GM19043 (cell line): ENCODE results near the gene CLDN1.

ENCODE experiments used
- ATAC-seq: cut with Tn5 transposase; IDR thresholded peaks from one replicate; pipeline ENCODE4 v1.9.1; 2021; ENCODE audit warnings: low read depth; ENCODE audit not compliant: unreplicated experiment

CLDN1 gene

GRCh38 chr3:190336516-190337189 lies 14.4 kb upstream of the CLDN1 start:
- no peak for ATAC-seq

GRCh38 chr3:190333961-190334360 lies 11.7 kb upstream of the CLDN1 start:
- ATAC-seq: no peak

- no peak for ATAC-seq
These were observed 8.9 kb upstream of the CLDN1 start for GRCh38 chr3:190330936-190331734.

GRCh38 chr3:190326930-190327329 lies 4.7 kb upstream of the CLDN1 start:
- no peak for ATAC-seq

GRCh38 chr3:190326361-190326760 lies 4.1 kb upstream of the CLDN1 start:
- no peak for ATAC-seq

- ATAC-seq: no peak
These were observed 3.7 kb upstream of the CLDN1 start for GRCh38 chr3:190325923-190326322.

GRCh38 chr3:190323246-190323626 lies 990 bp upstream of the CLDN1 start:
- no peak for ATAC-seq

GRCh38 chr3:190322604-190323245 lies 479 bp upstream of the CLDN1 start:
- no peak for ATAC-seq

- ATAC-seq: no peak
These were observed 1.5 kb downstream of the CLDN1 start for GRCh38 chr3:190320594-190321362.

- ATAC-seq: no peak
These were observed 2.6 kb downstream of the CLDN1 start for GRCh38 chr3:190319660-190320059.

GRCh38 chr3:190318666-190319065 lies 3.6 kb downstream of the CLDN1 start:
- no peak for ATAC-seq

- ATAC-seq: no peak
These were observed 7.5 kb downstream of the CLDN1 start for GRCh38 chr3:190314741-190315140.

GRCh38 chr3:190309414-190309813 lies 12.8 kb downstream of the CLDN1 start:
- ATAC-seq: no peak

GRCh38 chr3:190308154-190308553 lies 14.1 kb downstream of the CLDN1 start:
- ATAC-seq: no peak

GRCh38 chr3:190307164-190307545 lies 15.1 kb downstream of the CLDN1 start:
- ATAC-seq: no peak

- ATAC-seq: no peak
These were observed 15.6 kb downstream of the CLDN1 start for GRCh38 chr3:190306513-190307163.

- no peak for ATAC-seq
These were observed 16.2 kb downstream of the CLDN1 start for GRCh38 chr3:190306026-190306425.

GRCh38 chr3:190305406-190305805 lies 16.8 kb downstream of the CLDN1 start:
- no peak for ATAC-seq

GRCh38 chr3:190303884-190304283 lies 18.4 kb downstream of the CLDN1 start:
- ATAC-seq: no peak

- ATAC-seq: no peak
These were observed 19.9 kb downstream of the CLDN1 start for GRCh38 chr3:190302212-190302867.
